ENCODE data around the gene MED13L.

MED13L gene

GRCh38 chr12:116010467-116010866, 267.0 kb downstream of the MED13L start:
- H3K36me3 ChIP-seq, result peaks cover 36% of the 10 kb centered on the region
- no peak overlapping the region for H3K4me3 ChIP-seq (ENCODE audit: low read depth, low read length)
- no peaks in the 10 kb centered on the region for H3K27me3 ChIP-seq
- H3K4me1 ChIP-seq, result no peaks in the 10 kb centered on the region
- no peaks in the 10 kb centered on the region for H3K9me3 ChIP-seq
- TF ChIP-seq CTCF (IDR thresholded peaks at IDR 0.05; ENCODE audit: low read depth, low read length), result no peak
- no peak for DNase-seq

- Histone ChIP-seq H3K4me3 (ENCODE audit: low read depth, low read length) (no peak overlapping the region), H3K27me3 (no peaks in the 10 kb centered on the region), H3K4me1 (no peaks in the 10 kb centered on the region), H3K36me3 (peaks cover 38% of the 10 kb centered on the region), H3K9me3 (no peaks in the 10 kb centered on the region)
- TF ChIP-seq CTCF (IDR thresholded peaks at IDR 0.05; ENCODE audit: low read depth, low read length), result peak; percentile 52
- DNase-seq, result no peak
Measured at GRCh38 chr12:116009805-116010204, 267.7 kb downstream of the MED13L start.

GRCh38 chr12:116006141-116006540, 271.4 kb downstream of the MED13L start:
- Histone ChIP-seq H3K9me3 (no peaks in the 10 kb centered on the region), H3K4me3 (ENCODE audit: low read depth, low read length) (no peak overlapping the region), H3K27me3 (no peaks in the 10 kb centered on the region), H3K36me3 (peaks cover 32% of the 10 kb centered on the region), H3K4me1 (no peaks in the 10 kb centered on the region)
- TF ChIP-seq CTCF (IDR thresholded peaks at IDR 0.05; ENCODE audit: low read depth, low read length), result no peak
- DNase-seq, result no peak

GRCh38 chr12:116002890-116003536, 274.5 kb downstream of the MED13L start:
- H3K36me3 ChIP-seq, result peaks cover 16% of the 10 kb centered on the region
- H3K4me3 ChIP-seq (ENCODE audit: low read depth, low read length), result no peak overlapping the region
- no peaks in the 10 kb centered on the region for H3K4me1 ChIP-seq
- no peaks in the 10 kb centered on the region for H3K27me3 ChIP-seq
- no peak for TF ChIP-seq CTCF (IDR thresholded peaks at IDR 0.05; ENCODE audit: low read depth, low read length)
- H3K9me3 ChIP-seq, result no peaks in the 10 kb centered on the region
- DNase-seq, result no peak

- Histone ChIP-seq H3K27me3 (no peaks in the 10 kb centered on the region), H3K9me3 (no peaks in the 10 kb centered on the region), H3K36me3 (peaks cover 22% of the 10 kb centered on the region), H3K4me1 (no peaks in the 10 kb centered on the region), H3K4me3 (ENCODE audit: low read depth, low read length) (no peak overlapping the region)
- TF ChIP-seq CTCF (IDR thresholded peaks at IDR 0.05; ENCODE audit: low read depth, low read length), result no peak
- no peak for DNase-seq
Measured at GRCh38 chr12:116000252-116000651, 277.2 kb downstream of the MED13L start.

- Histone ChIP-seq H3K4me1 (no peaks in the 10 kb centered on the region), H3K4me3 (ENCODE audit: low read depth, low read length) (no peak overlapping the region), H3K36me3 (peaks cover 18% of the 10 kb centered on the region), H3K9me3 (no peaks in the 10 kb centered on the region), H3K27me3 (no peaks in the 10 kb centered on the region)
- no peak for DNase-seq
- no peak for TF ChIP-seq CTCF (IDR thresholded peaks at IDR 0.05; ENCODE audit: low read depth, low read length)
Measured at GRCh38 chr12:115999582-115999981, 277.9 kb downstream of the MED13L start.

Data from BE2C (cell line).